H1 (cell line): ENCODE data around the gene ZFAND3. TPM values are rescaled to one million over a fixed set of nuclear protein-coding genes. Genes with fewer than 3 reads are reported as not detected.

Experiments used
- CBX5 ChIP-seq: fragments of 300-800, 300-1000 bp; sonication (generic); IDR thresholded peaks from 2 replicates; pipeline ENCODE4 v1.7.1; 2016; ENCODE audit warnings: antibody characterized with exemption, low read length, low read depth
- CBX8 ChIP-seq: fragments of 300-800, 300-1000 bp; sonication (generic); IDR thresholded peaks from 2 replicates; pipeline ENCODE4 v1.7.1; 2016; ENCODE audit warnings: low read depth, low read length, borderline replicate concordance
- CHD7 ChIP-seq: fragments of 300-600 bp; sonication (generic); IDR thresholded peaks from 2 replicates; pipeline ENCODE4 v1.7.1; 2012; ENCODE audit warnings: low read length, moderate library complexity, mild to moderate bottlenecking, inconsistent platforms; ENCODE audit not compliant: insufficient replicate concordance
- EGR1 ChIP-seq: IDR thresholded peaks from 2 replicates; pipeline ENCODE4 v1.6.1; 2011; ENCODE audit warnings: low read depth, low read length, borderline replicate concordance
- RBBP5 ChIP-seq: IDR thresholded peaks from 2 replicates; pipeline ENCODE4 v1.7.1; 2012; ENCODE audit warnings: low read depth, mild to moderate bottlenecking, inconsistent platforms, low read length, moderate library complexity, borderline replicate concordance
- TBP ChIP-seq: IDR thresholded peaks from 2 replicates; pipeline ENCODE4 v1.6.1; 2011; ENCODE audit warnings: low read depth, low read length, improper control_type of control experiment
- ZNF274 ChIP-seq: IDR thresholded peaks from 2 replicates; pipeline ENCODE4 v1.7.0; 2012; ENCODE audit warnings: low read length, borderline replicate concordance; ENCODE audit errors: extremely low read depth
- polyA plus RNA-seq, 7 experiments: library from polyadenylated mRNA; depleted of rRNA in 3 of 7; stranded (reverse) in 5 of 7; unstranded in 2 of 7; fragments of >200 nt in 5 of 7; fragments of 200-250 nt in 2 of 7; gene quantifications; 1 replicate in 5 of 7; 2 replicates in 1 of 7; 4 replicates in 1 of 7; pipeline versions ENCODE4 v1.2.1 to v1.2.3, GENCODE V29; 2011 to 2013; ENCODE audit warnings: missing spikeins in 2 of 7, mixed read lengths in 2 of 7
- total RNA-seq: library from RNA; stranded (reverse); fragmentation: NEBNext Ultra II Directional; extraction: Animal tissue kit (Norgen Biotek cat#: 25700); gene quantifications from 2 replicates; pipeline ENCODE4 v1.2.1, GENCODE V29; 2021

Gene ZFAND3
- total and polyA plus RNA-seq, 2 of the 8 experiments (the other 6 are each of a cell fraction or from before 2014, with no cell fraction given), result 13.0 to 51.3 TPM

- no peak for TF ChIP-seq CHD7
- TF ChIP-seq TBP, result no peak
- TF ChIP-seq CBX8, result no peak
- TF ChIP-seq CBX5, result no peak
- TF ChIP-seq ZNF274, result no peak
- TF ChIP-seq EGR1, result no peak
- TF ChIP-seq RBBP5, result no peak
These were observed 139.5 kb downstream of the ZFAND3 start (continued) for GRCh38 chr6:37959061-37959460.
